Liver (tissue), 9 donors: ENCODE results near the gene RALGAPA2. TPM values are rescaled to one million over a fixed set of nuclear protein-coding genes. Genes with fewer than 3 reads are reported as not detected.

Experiments
- DNase-seq: peaks from one replicate; pipeline ENCODE4 v3.0.0-alpha.2; 2017; ENCODE audit warnings: low spot score
- H3K27ac ChIP-seq, 2 donors: one replicate each; pipeline ENCODE4 v1.7.0; 2013; ENCODE audit warnings: inconsistent platforms in 2 of 2, low read length in 2 of 2, control low read depth in 1 of 2, low read depth in 1 of 2, mild to moderate bottlenecking in 1 of 2
- H3K27me3 ChIP-seq, 4 donors: one replicate each; pipeline versions ENCODE4 v1.6.1 to v1.7.0; 2013; ENCODE audit warnings: low read length in 3 of 4, inconsistent platforms in 1 of 4, mild to moderate bottlenecking in 1 of 4, moderate library complexity in 1 of 4; ENCODE audit not compliant: control insufficient read depth in 4 of 4, insufficient read depth in 4 of 4
- H3K36me3 ChIP-seq, 4 donors: one replicate each; pipeline versions ENCODE4 v1.6.1 to v1.7.0; 2013; ENCODE audit warnings: low read length in 3 of 4, mild to moderate bottlenecking in 3 of 4, low read depth in 1 of 4, moderate library complexity in 1 of 4; ENCODE audit not compliant: control insufficient read depth in 4 of 4, insufficient read depth in 3 of 4
- H3K4me1 ChIP-seq, 4 donors: one replicate each; pipeline versions ENCODE4 v1.6.1 to v1.7.0; 2013; ENCODE audit warnings: low read length in 3 of 4, mild to moderate bottlenecking in 3 of 4, moderate library complexity in 1 of 4; ENCODE audit not compliant: control insufficient read depth in 4 of 4, insufficient read depth in 4 of 4
- H3K4me3 ChIP-seq, 3 donors: one replicate each; pipeline versions ENCODE4 v1.6.1 to v1.7.0; 2013; ENCODE audit warnings: low read length in 3 of 3, control low read depth in 1 of 3, low read depth in 1 of 3, mild to moderate bottlenecking in 1 of 3
- H3K9ac ChIP-seq, 2 donors: one replicate each; pipeline ENCODE4 v1.7.0; 2013; ENCODE audit warnings: low read length in 2 of 2, mild to moderate bottlenecking in 2 of 2, moderate library complexity in 2 of 2, control low read depth in 1 of 2, low read depth in 1 of 2
- H3K9me3 ChIP-seq, 4 donors: one replicate each; pipeline versions ENCODE4 v1.6.1 to v1.7.0; 2013; ENCODE audit warnings: low read length in 3 of 4; ENCODE audit not compliant: control insufficient read depth in 4 of 4
- GABPA ChIP-seq, 2 donors: IDR thresholded peaks in 1 of 2; conservative IDR thresholded peaks in 1 of 2; 2 replicates each; pipeline ENCODE4 v1.6.1; 2016; ENCODE audit warnings: antibody characterized with exemption in 2 of 2, mild to moderate bottlenecking in 1 of 2, moderate library complexity in 1 of 2
- NR2F2 ChIP-seq: IDR thresholded peaks from 2 replicates; pipeline ENCODE4 v1.6.1; 2016; ENCODE audit warnings: antibody characterized with exemption
- RAD21 ChIP-seq, 2 donors: IDR thresholded peaks; 2 replicates each; pipeline ENCODE4 v1.6.1; 2016; ENCODE audit warnings: antibody characterized with exemption in 2 of 2, mild to moderate bottlenecking in 2 of 2
- SP1 ChIP-seq: IDR thresholded peaks from 2 replicates; pipeline ENCODE4 v1.6.1; 2018; ENCODE audit warnings: antibody characterized with exemption, mild to moderate bottlenecking
- YY1 ChIP-seq: IDR thresholded peaks from 2 replicates; pipeline ENCODE4 v1.6.1; 2016; ENCODE audit warnings: antibody characterized with exemption, mild to moderate bottlenecking
- WGBS: extraction: QIAGEN DNeasy Blood & Tissue Kit; methylation state at CpG from one replicate; pipeline ENCODE4 v1.1.7; 2013; 5-methylcytosine and 5-hydroxymethylcytosine counted together
- polyA plus RNA-seq, 2 donors: library from polyadenylated mRNA; stranded (reverse) in 1 of 2; unstranded in 1 of 2; fragments of 200-250 nt in 1 of 2; fragments of >200 nt in 1 of 2; fragmentation: Nextera tagmentation in 1 of 2; extraction: Ambion mirVana in 1 of 2; gene quantifications; one replicate each; pipeline versions ENCODE4 v1.2.1 to v1.2.3, GENCODE V29; 2013 to 2015
- total RNA-seq, 2 donors: library from RNA; depleted of rRNA; stranded (reverse); fragments of >200 nt; gene quantifications; one replicate each; pipeline ENCODE4 v1.2.3, GENCODE V29; 2014
- TF ChIP-seq, protein P1 (sequence below): IDR thresholded peaks from 2 replicates; pipeline ENCODE4 v1.6.1; 2016; ENCODE audit warnings: antibody characterized with exemption
- TF ChIP-seq, protein P2 (sequence below): IDR thresholded peaks from 2 replicates; pipeline ENCODE4 v1.6.1; 2016; ENCODE audit warnings: antibody characterized with exemption, mild to moderate bottlenecking
- donor health status: healthy.
- donor health status: healthy.
- donor health status: healthy.
- donor health status: healthy.
- donor health status: healthy.

The RALGAPA2 gene
- total and polyA plus RNA-seq, 4 donors, result 14.8 to 89.9 (median 25.1) TPM

DNA sequence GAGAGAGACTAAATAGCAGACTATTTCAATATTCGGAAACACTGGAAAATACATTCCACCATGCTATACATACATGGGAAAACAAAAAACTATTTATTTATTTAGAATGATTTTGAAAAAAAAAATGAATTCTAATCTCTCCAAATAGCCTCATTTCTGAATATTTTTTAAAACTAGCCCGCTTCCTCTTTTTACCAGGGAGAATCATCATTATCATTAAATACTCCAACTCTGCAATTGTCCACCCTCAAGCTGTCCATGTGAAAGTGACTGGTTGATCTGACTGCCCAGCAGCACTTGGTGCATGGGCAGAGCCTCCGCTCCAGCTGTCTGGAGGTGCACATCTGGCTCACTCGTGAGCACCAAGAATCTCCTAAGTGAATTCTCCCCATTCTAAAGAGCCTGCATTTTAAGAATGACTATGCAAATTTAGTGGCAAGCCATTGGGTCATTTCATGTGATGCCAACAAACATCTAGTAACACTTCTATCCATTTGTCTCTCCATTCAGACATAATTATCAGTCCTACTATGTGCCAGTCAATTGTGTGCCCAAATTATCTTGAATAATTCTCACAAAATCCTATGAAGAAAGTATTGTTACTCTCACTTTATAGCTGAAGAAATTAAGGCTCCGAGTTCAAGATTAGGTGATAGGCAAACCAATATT, 279.7 kb downstream of the RALGAPA2 start:
- Histone ChIP-seq H3K9ac (no peak overlapping the region), H3K27ac (no peak overlapping the region), H3K4me3 (no peak overlapping the region), H3K9me3 (no peaks in the 10 kb centered on the region), H3K27me3 (no peaks in the 10 kb centered on the region), H3K36me3 (peaks cover 0 to 19% (median 13%) of the 10 kb centered on the region in 4 donors), H3K4me1 (no peaks in the 10 kb centered on the region)
- 96% methylated on average over 5 of the region's 5 CpGs for WGBS
- TF ChIP-seq GABPA (IDR thresholded peaks at IDR 0.05 in 1 of 2, conservative IDR thresholded peaks at IDR 0.05 in 1 of 2) (no peak), SP1 (no peak)
- TF ChIP-seq, protein P1, sequence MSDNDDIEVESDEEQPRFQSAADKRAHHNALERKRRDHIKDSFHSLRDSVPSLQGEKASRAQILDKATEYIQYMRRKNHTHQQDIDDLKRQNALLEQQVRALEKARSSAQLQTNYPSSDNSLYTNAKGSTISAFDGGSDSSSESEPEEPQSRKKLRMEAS, result no peak
- no peak for DNase-seq

DNA sequence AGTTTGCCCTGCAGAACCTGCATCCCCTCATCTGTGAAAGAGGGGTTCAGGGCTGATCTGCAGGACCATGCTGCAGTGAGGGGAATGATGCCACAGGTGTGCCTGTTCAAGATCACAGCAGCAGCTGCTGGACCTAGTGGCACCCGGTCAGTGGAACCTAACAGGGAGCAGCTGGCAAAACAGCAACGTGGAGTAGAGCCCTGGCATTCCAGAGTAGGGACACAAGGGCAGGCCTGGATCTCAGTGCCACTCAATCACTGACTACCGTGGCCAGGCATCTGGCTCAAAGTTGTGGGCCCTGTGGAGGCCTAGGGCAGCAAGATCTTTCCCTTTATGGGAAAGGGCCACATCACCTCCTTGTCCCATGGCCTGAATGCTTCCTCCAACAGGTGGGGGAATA, 282.4 kb downstream of the RALGAPA2 start:
- no peak overlapping the region for H3K9ac ChIP-seq
- no peak for DNase-seq
- no peak overlapping the region for H3K4me3 ChIP-seq
- 90% methylated on average over 3 of the region's 3 CpGs for WGBS
- no peaks in the 10 kb centered on the region for H3K4me1 ChIP-seq
- TF ChIP-seq YY1, result no peak
- peaks cover 0 to 16% (median 6%) of the 10 kb centered on the region in 4 donors for H3K36me3 ChIP-seq
- H3K27me3 ChIP-seq, result no peaks in the 10 kb centered on the region
- no peak overlapping the region for H3K27ac ChIP-seq
- H3K9me3 ChIP-seq, result no peaks in the 10 kb centered on the region

DNA sequence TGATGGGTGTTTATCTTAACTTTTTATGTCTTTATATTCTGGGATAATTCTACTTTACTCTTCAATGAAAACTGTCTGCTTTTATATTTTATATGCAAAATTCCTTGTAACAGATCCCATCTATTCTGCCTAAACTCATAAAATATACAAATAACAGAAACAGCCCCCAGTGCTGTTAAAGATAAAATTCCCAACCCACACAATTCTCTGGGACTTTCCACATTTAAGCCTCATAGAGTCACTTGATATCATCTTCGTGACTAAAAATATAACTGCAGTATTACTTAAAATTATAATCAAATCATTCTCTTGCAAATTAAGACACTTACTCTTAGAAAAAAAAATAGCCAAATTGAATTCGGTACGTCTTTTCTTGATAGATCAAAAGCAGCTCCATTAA, 284.4 kb downstream of the RALGAPA2 start:
- 96% methylated on average over 3 of the region's 3 CpGs for WGBS
- DNase-seq, result no peak
- no peaks in the 10 kb centered on the region for H3K27me3 ChIP-seq

More for the DNA sequence above, 284.4 kb downstream of the RALGAPA2 start:
- no peaks in the 10 kb centered on the region for H3K4me1 ChIP-seq
- H3K27ac ChIP-seq, result no peak overlapping the region
- H3K4me3 ChIP-seq, result no peak overlapping the region
- TF ChIP-seq YY1, result no peak
- no peak for TF ChIP-seq RAD21 (IDR thresholded peaks at IDR 0.05)
- TF ChIP-seq NR2F2, result no peak
- no peak for TF ChIP-seq GABPA (IDR thresholded peaks at IDR 0.05 in 1 of 2, conservative IDR thresholded peaks at IDR 0.05 in 1 of 2)
- TF ChIP-seq, protein P2, sequence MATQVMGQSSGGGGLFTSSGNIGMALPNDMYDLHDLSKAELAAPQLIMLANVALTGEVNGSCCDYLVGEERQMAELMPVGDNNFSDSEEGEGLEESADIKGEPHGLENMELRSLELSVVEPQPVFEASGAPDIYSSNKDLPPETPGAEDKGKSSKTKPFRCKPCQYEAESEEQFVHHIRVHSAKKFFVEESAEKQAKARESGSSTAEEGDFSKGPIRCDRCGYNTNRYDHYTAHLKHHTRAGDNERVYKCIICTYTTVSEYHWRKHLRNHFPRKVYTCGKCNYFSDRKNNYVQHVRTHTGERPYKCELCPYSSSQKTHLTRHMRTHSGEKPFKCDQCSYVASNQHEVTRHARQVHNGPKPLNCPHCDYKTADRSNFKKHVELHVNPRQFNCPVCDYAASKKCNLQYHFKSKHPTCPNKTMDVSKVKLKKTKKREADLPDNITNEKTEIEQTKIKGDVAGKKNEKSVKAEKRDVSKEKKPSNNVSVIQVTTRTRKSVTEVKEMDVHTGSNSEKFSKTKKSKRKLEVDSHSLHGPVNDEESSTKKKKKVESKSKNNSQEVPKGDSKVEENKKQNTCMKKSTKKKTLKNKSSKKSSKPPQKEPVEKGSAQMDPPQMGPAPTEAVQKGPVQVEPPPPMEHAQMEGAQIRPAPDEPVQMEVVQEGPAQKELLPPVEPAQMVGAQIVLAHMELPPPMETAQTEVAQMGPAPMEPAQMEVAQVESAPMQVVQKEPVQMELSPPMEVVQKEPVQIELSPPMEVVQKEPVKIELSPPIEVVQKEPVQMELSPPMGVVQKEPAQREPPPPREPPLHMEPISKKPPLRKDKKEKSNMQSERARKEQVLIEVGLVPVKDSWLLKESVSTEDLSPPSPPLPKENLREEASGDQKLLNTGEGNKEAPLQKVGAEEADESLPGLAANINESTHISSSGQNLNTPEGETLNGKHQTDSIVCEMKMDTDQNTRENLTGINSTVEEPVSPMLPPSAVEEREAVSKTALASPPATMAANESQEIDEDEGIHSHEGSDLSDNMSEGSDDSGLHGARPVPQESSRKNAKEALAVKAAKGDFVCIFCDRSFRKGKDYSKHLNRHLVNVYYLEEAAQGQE, result no peak
- no peaks in the 10 kb centered on the region for H3K9me3 ChIP-seq
- no peak overlapping the region for H3K9ac ChIP-seq
- peaks cover 0 to 16% (median 5%) of the 10 kb centered on the region in 4 donors for H3K36me3 ChIP-seq
